Uterus (tissue), 4 donors: Measurements from ENCODE around the gene TAMALIN. TPM values are rescaled to one million over a fixed set of nuclear protein-coding genes. Genes with fewer than 3 reads are reported as not detected.

Source experiments
- DNase-seq, 2 donors: peaks; one replicate each; pipeline ENCODE4 v3.0.0-alpha.2; 2019 to 2020
- H3K27ac ChIP-seq, 2 donors: fragments of 200-600 bp; sonication (generic); 1 replicate in 1 of 2; 2 replicates in 1 of 2; pipeline ENCODE4 v1.5.1; 2016 to 2018
- H3K27me3 ChIP-seq, 2 donors: fragments of 200-600 bp; sonication (generic); one replicate each; pipeline ENCODE4 v1.5.1; 2018 to 2019; ENCODE audit warnings: control low read depth in 1 of 2
- H3K36me3 ChIP-seq, 2 donors: fragments of 200-600 bp; sonication (generic); one replicate each; pipeline ENCODE4 v1.5.1; 2019; ENCODE audit warnings: control low read depth in 1 of 2
- H3K4me1 ChIP-seq, 2 donors: fragments of 200-600 bp; sonication (generic); one replicate each; pipeline ENCODE4 v1.5.1; 2018 to 2019; ENCODE audit warnings: control low read depth in 1 of 2
- H3K4me3 ChIP-seq, 2 donors: fragments of 200-600 bp; sonication (generic); 1 replicate in 1 of 2; 2 replicates in 1 of 2; pipeline ENCODE4 v1.5.1; 2018 to 2019; ENCODE audit warnings: mild to moderate bottlenecking in 1 of 2
- H3K9me3 ChIP-seq, 2 donors: fragments of 200-600 bp; sonication (generic); one replicate each; pipeline ENCODE4 v1.5.1; 2019; ENCODE audit warnings: control low read depth in 1 of 2
- CTCF ChIP-seq, 4 experiments: fragments of 200-600 bp in 2 of 4; fragments of 450-650 bp in 2 of 4; sonication (generic) in 2 of 4; IDR thresholded peaks; one replicate each; pipeline ENCODE4 v1.5.1; 2016 to 2019; ENCODE audit warnings: antibody characterized with exemption in 4 of 4, mild to moderate bottlenecking in 2 of 4, moderate library complexity in 1 of 4
- POLR2A ChIP-seq, 2 donors: fragments of 450-650 bp; IDR thresholded peaks; one replicate each; pipeline ENCODE4 v1.6.1; 2016; ENCODE audit warnings: antibody characterized with exemption in 2 of 2, mild to moderate bottlenecking in 1 of 2, moderate library complexity in 1 of 2
- intact Hi-C: fragments of 100-400 bp; cut with DNase I; formaldehyde crosslinking; loops from one replicate; pipeline ENCODE4 v1.15.1; 2023; ENCODE audit warnings: low total_unique reads
- total RNA-seq, 4 donors: library from RNA; depleted of rRNA in 3 of 4; stranded (reverse); fragments of >200 nt in 3 of 4; gene quantifications; one replicate each; pipeline versions ENCODE4 v1.1.0 to v1.2.4, GENCODE V29; 2014 to 2023
- donor health status: DM: yes; HTN: yes; CAD: no.

Gene TAMALIN
- total RNA-seq, 4 donors from 2014 or later = 6.4 to 153 (median 42.1) TPM

GRCh38 chr12:51960890-51961289, 45.9 kb upstream of the TAMALIN start:
- Histone ChIP-seq H3K27me3 (no peaks in the 10 kb centered on the region), H3K9me3 (no peaks in the 10 kb centered on the region), H3K4me3 (no peak overlapping the region), H3K4me1 (no peaks in the 10 kb centered on the region), H3K27ac (no peak overlapping the region), H3K36me3 (no peaks in the 10 kb centered on the region)
- DNase-seq = no peak
- intact Hi-C loops = no loop called here
- TF ChIP-seq CTCF (IDR thresholded peaks at IDR 0.05) (no peak), POLR2A (IDR thresholded peaks at IDR 0.05) (no peak)

GRCh38 chr12:51961834-51962233, 44.9 kb upstream of the TAMALIN start:
- Histone ChIP-seq H3K4me3 (no peak overlapping the region), H3K27me3 (no peaks in the 10 kb centered on the region), H3K4me1 (no peaks in the 10 kb centered on the region), H3K36me3 (no peaks in the 10 kb centered on the region), H3K27ac (no peak overlapping the region), H3K9me3 (no peaks in the 10 kb centered on the region)
- intact Hi-C loops = no loop called here
- no peak for TF ChIP-seq POLR2A (IDR thresholded peaks at IDR 0.05)
- no peak for TF ChIP-seq CTCF (IDR thresholded peaks at IDR 0.05)
- no peak for DNase-seq

GRCh38 chr12:51962737-51963136, 44.0 kb upstream of the TAMALIN start:
- no peak for DNase-seq
- H3K4me1 ChIP-seq = no peaks in the 10 kb centered on the region
- H3K4me3 ChIP-seq = no peak overlapping the region
- H3K27ac ChIP-seq = no peak overlapping the region
- H3K27me3 ChIP-seq = no peaks in the 10 kb centered on the region
- no peaks in the 10 kb centered on the region for H3K9me3 ChIP-seq
- no peak for TF ChIP-seq CTCF (IDR thresholded peaks at IDR 0.05)
- no peaks in the 10 kb centered on the region for H3K36me3 ChIP-seq
- intact Hi-C loops = no loop called here

GRCh38 chr12:51963477-51963876, 43.3 kb upstream of the TAMALIN start:
- no peaks in the 10 kb centered on the region for H3K27me3 ChIP-seq
- no peak overlapping the region for H3K27ac ChIP-seq
- H3K9me3 ChIP-seq = no peaks in the 10 kb centered on the region
- TF ChIP-seq CTCF (IDR thresholded peaks at IDR 0.05) (no peak), POLR2A (IDR thresholded peaks at IDR 0.05) (no peak)
- no peaks in the 10 kb centered on the region for H3K36me3 ChIP-seq
- intact Hi-C loops = no loop called here
- no peak for DNase-seq
- no peak overlapping the region for H3K4me3 ChIP-seq
- H3K4me1 ChIP-seq = no peaks in the 10 kb centered on the region

- Histone ChIP-seq H3K4me3 (no peak overlapping the region), H3K9me3 (no peaks in the 10 kb centered on the region), H3K27me3 (no peaks in the 10 kb centered on the region), H3K4me1 (peaks cover 0 to 9% of the 10 kb centered on the region in 2 donors), H3K36me3 (no peaks in the 10 kb centered on the region), H3K27ac (no peak overlapping the region)
- DNase-seq = no peak
- intact Hi-C loops = no loop called here
- TF ChIP-seq POLR2A (IDR thresholded peaks at IDR 0.05) = no peak
- TF ChIP-seq CTCF (IDR thresholded peaks at IDR 0.05) = no peak
Observed at GRCh38 chr12:51969643-51970042, 37.1 kb upstream of the TAMALIN start.
